ENCODE measurements around the gene PLXDC2.

DNA sequence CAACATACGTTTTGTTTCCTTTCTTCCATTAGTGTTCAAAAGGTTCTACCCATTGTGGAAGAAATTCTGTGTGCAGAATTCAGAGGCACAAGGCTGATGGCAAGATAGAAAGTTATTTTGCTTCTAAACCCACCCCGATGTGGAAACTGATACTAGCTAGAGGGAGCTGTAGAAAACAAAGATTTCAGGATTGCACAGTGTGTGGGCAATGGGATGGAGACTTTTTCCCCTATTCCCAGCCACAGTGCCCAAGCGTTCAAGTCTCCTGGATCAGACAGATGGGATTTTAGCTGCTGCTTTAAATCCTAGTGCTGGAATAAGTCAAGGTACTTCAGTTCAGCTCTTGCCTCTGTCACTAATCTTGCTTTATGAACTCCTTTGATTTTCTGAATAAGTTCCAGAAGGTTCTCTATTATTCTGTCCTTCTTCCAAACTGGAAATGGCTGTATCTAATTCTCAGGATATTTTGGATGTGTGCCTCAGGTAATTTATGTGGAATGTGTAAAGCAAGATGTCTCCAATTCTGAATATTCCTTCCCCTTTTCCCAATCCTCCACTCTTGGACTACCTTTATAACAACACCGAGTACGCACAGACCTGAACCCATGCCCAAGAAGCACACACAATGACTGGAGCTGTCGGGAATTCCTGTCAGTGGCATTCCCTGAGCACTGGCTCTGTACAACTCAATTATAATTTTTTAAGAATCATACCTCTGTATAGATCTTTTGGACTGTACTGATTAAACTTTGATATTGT, 473.0 kb downstream of the PLXDC2 start:
- no peak for TF ChIP-seq POLR2A (IDR thresholded peaks at IDR 0.05)
- TF ChIP-seq, protein P1, sequence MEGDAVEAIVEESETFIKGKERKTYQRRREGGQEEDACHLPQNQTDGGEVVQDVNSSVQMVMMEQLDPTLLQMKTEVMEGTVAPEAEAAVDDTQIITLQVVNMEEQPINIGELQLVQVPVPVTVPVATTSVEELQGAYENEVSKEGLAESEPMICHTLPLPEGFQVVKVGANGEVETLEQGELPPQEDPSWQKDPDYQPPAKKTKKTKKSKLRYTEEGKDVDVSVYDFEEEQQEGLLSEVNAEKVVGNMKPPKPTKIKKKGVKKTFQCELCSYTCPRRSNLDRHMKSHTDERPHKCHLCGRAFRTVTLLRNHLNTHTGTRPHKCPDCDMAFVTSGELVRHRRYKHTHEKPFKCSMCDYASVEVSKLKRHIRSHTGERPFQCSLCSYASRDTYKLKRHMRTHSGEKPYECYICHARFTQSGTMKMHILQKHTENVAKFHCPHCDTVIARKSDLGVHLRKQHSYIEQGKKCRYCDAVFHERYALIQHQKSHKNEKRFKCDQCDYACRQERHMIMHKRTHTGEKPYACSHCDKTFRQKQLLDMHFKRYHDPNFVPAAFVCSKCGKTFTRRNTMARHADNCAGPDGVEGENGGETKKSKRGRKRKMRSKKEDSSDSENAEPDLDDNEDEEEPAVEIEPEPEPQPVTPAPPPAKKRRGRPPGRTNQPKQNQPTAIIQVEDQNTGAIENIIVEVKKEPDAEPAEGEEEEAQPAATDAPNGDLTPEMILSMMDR (IDR thresholded peaks at IDR 0.05): no peak

Data from heart left ventricle (tissue), 13 donors.